Progenitor cell of endocrine pancreas (in vitro differentiated cells): ENCODE data around the gene BTBD2. TPM values are rescaled to one million over a fixed set of nuclear protein-coding genes. Genes with fewer than 3 reads are reported as not detected.

Experiments used
- DNase-seq: peaks from one replicate; pipeline ENCODE4 v3.0.0; 2021; ENCODE audit warnings: low spot score; ENCODE audit not compliant: unreplicated experiment
- H3K27ac Mint-ChIP-seq: 2 replicates; pipeline ENCODE4 v1.8.0; 2021; ENCODE audit warnings: mild to moderate bottlenecking, moderate library complexity, mixed read lengths
- H3K27me3 Mint-ChIP-seq: 2 replicates; pipeline ENCODE4 v1.8.0; 2021; ENCODE audit warnings: mixed read lengths
- H3K36me3 Mint-ChIP-seq: 2 replicates; pipeline ENCODE4 v1.8.0; 2022; ENCODE audit warnings: mixed read lengths; ENCODE audit not compliant: insufficient read depth
- H3K4me1 Mint-ChIP-seq: 2 replicates; pipeline ENCODE4 v1.8.0; 2021; ENCODE audit warnings: low read depth, mixed read lengths
- H3K4me3 Mint-ChIP-seq: 2 replicates; pipeline ENCODE4 v1.8.0; 2021; ENCODE audit warnings: low read depth, mild to moderate bottlenecking, moderate library complexity, mixed read lengths
- H3K9me3 Mint-ChIP-seq: 2 replicates; pipeline ENCODE4 v1.8.0; 2021; ENCODE audit warnings: low read depth, mixed read lengths
- total RNA-seq: library from RNA; stranded (reverse); gene quantifications from 2 replicates; pipeline ENCODE4 v1.2.1, GENCODE V29; 2021
- TF ChIP-seq, protein P1 (sequence below): fragments of 200-600 bp; sonication (generic); IDR thresholded peaks from one replicate; pipeline ENCODE4 v1.5.0; 2021; ENCODE audit warnings: antibody characterized with exemption, mild to moderate bottlenecking; ENCODE audit not compliant: unreplicated experiment

Gene BTBD2
- total RNA-seq, 1 donor from 2014 or later: 125 TPM

GRCh38 chr19:1941146-1942077 is 74.1 kb downstream of the BTBD2 start, which contains the start of gene CSNK1G2:
Gene CSNK1G2, plus strand, starts transcription at chr19:1941172. Its CDS starts 28,601 bp downstream, at chr19:1969773.
- H3K9me3 Mint-ChIP-seq: no peaks in the 10 kb centered on the region
- no peak for DNase-seq
- no peaks in the 10 kb centered on the region for H3K27me3 Mint-ChIP-seq
- TF ChIP-seq, protein P1, sequence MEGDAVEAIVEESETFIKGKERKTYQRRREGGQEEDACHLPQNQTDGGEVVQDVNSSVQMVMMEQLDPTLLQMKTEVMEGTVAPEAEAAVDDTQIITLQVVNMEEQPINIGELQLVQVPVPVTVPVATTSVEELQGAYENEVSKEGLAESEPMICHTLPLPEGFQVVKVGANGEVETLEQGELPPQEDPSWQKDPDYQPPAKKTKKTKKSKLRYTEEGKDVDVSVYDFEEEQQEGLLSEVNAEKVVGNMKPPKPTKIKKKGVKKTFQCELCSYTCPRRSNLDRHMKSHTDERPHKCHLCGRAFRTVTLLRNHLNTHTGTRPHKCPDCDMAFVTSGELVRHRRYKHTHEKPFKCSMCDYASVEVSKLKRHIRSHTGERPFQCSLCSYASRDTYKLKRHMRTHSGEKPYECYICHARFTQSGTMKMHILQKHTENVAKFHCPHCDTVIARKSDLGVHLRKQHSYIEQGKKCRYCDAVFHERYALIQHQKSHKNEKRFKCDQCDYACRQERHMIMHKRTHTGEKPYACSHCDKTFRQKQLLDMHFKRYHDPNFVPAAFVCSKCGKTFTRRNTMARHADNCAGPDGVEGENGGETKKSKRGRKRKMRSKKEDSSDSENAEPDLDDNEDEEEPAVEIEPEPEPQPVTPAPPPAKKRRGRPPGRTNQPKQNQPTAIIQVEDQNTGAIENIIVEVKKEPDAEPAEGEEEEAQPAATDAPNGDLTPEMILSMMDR: peak; percentile 14
- H3K4me3 Mint-ChIP-seq: peak within 1 kb of the TSS; percentile 92
- H3K4me1 Mint-ChIP-seq: peaks cover 16% of the 10 kb centered on the region
- H3K27ac Mint-ChIP-seq: peak within 1 kb of the TSS; percentile 98
- no peaks in the 10 kb centered on the region for H3K36me3 Mint-ChIP-seq

DNA sequence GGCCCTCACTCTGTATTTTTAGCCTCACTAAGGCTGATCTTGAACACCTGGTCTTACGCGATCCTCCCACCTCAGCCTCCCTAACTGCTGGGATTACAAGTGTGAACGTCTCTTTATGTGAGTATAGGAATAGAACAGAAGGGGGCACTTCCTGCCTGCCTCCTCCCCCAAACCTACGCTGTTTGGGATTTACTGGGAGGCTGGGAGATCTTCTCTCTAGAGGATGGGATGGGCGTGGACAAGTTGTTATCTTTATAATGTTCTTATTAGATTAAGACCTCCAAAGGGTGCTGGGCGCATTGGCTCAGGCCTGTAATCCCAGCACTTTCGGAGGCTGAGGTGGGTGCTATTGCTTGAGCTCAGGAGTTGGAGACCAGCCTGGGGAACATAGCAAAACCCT is 77.4 kb downstream of the BTBD2 start:
- TF ChIP-seq, protein P1: no peak
- no peak overlapping the region for H3K27ac Mint-ChIP-seq
- peaks cover 2% of the 10 kb centered on the region for H3K36me3 Mint-ChIP-seq
- peaks cover 11% of the 10 kb centered on the region for H3K4me1 Mint-ChIP-seq
- no peak overlapping the region for H3K4me3 Mint-ChIP-seq
- H3K27me3 Mint-ChIP-seq: no peaks in the 10 kb centered on the region
- DNase-seq: no peak
- peaks cover 3% of the 10 kb centered on the region for H3K9me3 Mint-ChIP-seq

GRCh38 chr19:1936916-1937610 is 78.5 kb downstream of the BTBD2 start:
- TF ChIP-seq, protein P1: no peak
- no peak overlapping the region for H3K27ac Mint-ChIP-seq
- peaks cover 2% of the 10 kb centered on the region for H3K36me3 Mint-ChIP-seq
- H3K4me3 Mint-ChIP-seq: no peak overlapping the region
- peaks cover 7% of the 10 kb centered on the region for H3K4me1 Mint-ChIP-seq
- no peak for DNase-seq
- H3K27me3 Mint-ChIP-seq: no peaks in the 10 kb centered on the region
- peaks cover 3% of the 10 kb centered on the region for H3K9me3 Mint-ChIP-seq

DNA sequence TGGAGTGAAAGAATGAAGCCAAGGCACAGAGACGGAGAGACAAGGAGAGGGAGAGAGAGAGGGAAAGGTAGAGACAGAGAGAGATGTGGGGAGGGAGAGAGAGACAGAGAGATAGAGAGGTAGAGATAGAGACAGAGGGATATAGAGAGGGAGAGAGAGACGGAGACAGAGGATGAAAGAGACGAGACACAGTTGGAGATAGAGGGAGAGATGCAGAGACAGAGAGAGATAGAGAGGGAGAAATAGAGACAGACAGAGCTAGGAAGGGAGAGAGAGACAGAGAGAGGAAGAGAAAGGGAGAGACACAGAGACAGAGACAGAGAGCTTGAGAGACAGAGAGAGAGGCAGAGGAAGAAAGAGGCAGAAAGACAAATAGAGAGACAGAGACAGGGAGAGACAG is 79.1 kb downstream of the BTBD2 start:
- H3K4me1 Mint-ChIP-seq: peaks cover 7% of the 10 kb centered on the region
- TF ChIP-seq, protein P1: no peak
- H3K36me3 Mint-ChIP-seq: peaks cover 2% of the 10 kb centered on the region
- H3K27me3 Mint-ChIP-seq: peaks cover 3% of the 10 kb centered on the region
- H3K9me3 Mint-ChIP-seq: peaks cover 7% of the 10 kb centered on the region
- no peak for DNase-seq
- H3K4me3 Mint-ChIP-seq: no peak overlapping the region
- no peak overlapping the region for H3K27ac Mint-ChIP-seq

- Mint-ChIP-seq H3K4me3 (no peak overlapping the region), H3K27me3 (peaks cover 3% of the 10 kb centered on the region)
Observed at GRCh38 chr19:1935484-1936208, 79.9 kb downstream of the BTBD2 start.

More at GRCh38 chr19:1935484-1936208, 79.9 kb downstream of the BTBD2 start:
- TF ChIP-seq, protein P1: no peak
- Mint-ChIP-seq H3K4me1 (peaks cover 7% of the 10 kb centered on the region), H3K36me3 (peaks cover 2% of the 10 kb centered on the region), H3K9me3 (peaks cover 7% of the 10 kb centered on the region), H3K27ac (no peak overlapping the region)
- no peak for DNase-seq
